H1 (cell line): Measurements from ENCODE around the gene PLEKHH3. TPM values are rescaled to one million over a fixed set of nuclear protein-coding genes. Genes with fewer than 3 reads are reported as not detected.

Source experiments
- CTCF ChIA-PET: fragments of 300-600 bp; sonication (Branson Sonifier 250); formaldehyde crosslinking; loops from one replicate; lab custom pipeline; 2021; ENCODE audit not compliant: partially characterized antibody; lab: Charles Lee
- POLR2A ChIA-PET: fragments of 300-600 bp; sonication (Branson Sonifier 250); formaldehyde crosslinking; loops from one replicate; lab custom pipeline; 2021; ENCODE audit warnings: inconsistent platforms; ENCODE audit not compliant: partially characterized antibody; lab: Charles Lee
- DNase-seq, 2 experiments: peaks; one replicate each; pipeline versions ENCODE4 v3.0.0 to v3.0.0-alpha.2; 2010 to 2022; ENCODE audit warnings: low spot score in 2 of 2, low read depth in 1 of 2, mixed read lengths in 1 of 2
- FAIRE-seq: peaks from 2 replicates; lab custom pipeline; 2011; peaks lifted over from hg19 to GRCh38; lab: Jason Lieb, UNC
- H2AFZ ChIP-seq: 2 replicates; pipeline ENCODE4 v1.8.1; 2012; ENCODE audit warnings: low read length, inconsistent platforms
- H2AK5ac ChIP-seq: 2 replicates; pipeline ENCODE4 v1.6.1; 2013; ENCODE audit warnings: low read depth, low read length
- H2BK120ac ChIP-seq: replicated peaks from 2 replicates; pipeline ENCODE3; 2013; ENCODE audit warnings: low read depth, low read length, inconsistent platforms
- H2BK12ac ChIP-seq: 2 replicates; pipeline ENCODE4 v1.6.1; 2013; ENCODE audit warnings: low read depth, low read length
- H2BK15ac ChIP-seq: 2 replicates; pipeline ENCODE4 v1.6.1; 2013; ENCODE audit warnings: low read length
- H2BK20ac ChIP-seq: 2 replicates; pipeline ENCODE4 v1.6.1; 2013; ENCODE audit warnings: low read length
- H2BK5ac ChIP-seq: 2 replicates; pipeline ENCODE4 v1.6.1; 2013; ENCODE audit warnings: low read depth, low read length
- H3K14ac ChIP-seq: 2 replicates; pipeline ENCODE4 v1.6.1; 2013; ENCODE audit warnings: inconsistent platforms; ENCODE audit not compliant: insufficient read length
- H3K18ac ChIP-seq: 2 replicates; pipeline ENCODE4 v1.6.1; 2013; ENCODE audit warnings: low read length; ENCODE audit errors: extremely low read depth
- H3K23ac ChIP-seq: 2 replicates; pipeline ENCODE4 v1.6.1; 2013; ENCODE audit warnings: inconsistent platforms; ENCODE audit not compliant: insufficient read length
- H3K23me2 ChIP-seq: 2 replicates; pipeline ENCODE4 v1.6.1; 2013; ENCODE audit warnings: low read depth, low read length
- H3K27ac ChIP-seq: 2 replicates; pipeline ENCODE4 v1.6.1; 2011; ENCODE audit warnings: low read depth, low read length, inconsistent platforms
- H3K27me3 ChIP-seq, 4 experiments: replicated peaks in 1 of 4; 1 replicate in 1 of 4; 2 replicates in 3 of 4; pipeline versions ENCODE4 v1.6.1 to v1.8.1; 2011 to 2013; ENCODE audit warnings: low read length in 3 of 4, mild to moderate bottlenecking in 3 of 4, inconsistent platforms in 2 of 4, mixed read lengths in 2 of 4, moderate library complexity in 1 of 4; ENCODE audit not compliant: control insufficient read depth in 3 of 4, insufficient read depth in 3 of 4; ENCODE audit errors: extremely low read depth in 1 of 4
- H3K36me3 ChIP-seq, 4 experiments: 2 replicates each; pipeline versions ENCODE4 v1.6.1 to v1.8.1; 2011 to 2013; ENCODE audit warnings: mild to moderate bottlenecking in 4 of 4, low read length in 3 of 4, moderate library complexity in 2 of 4, control low read depth in 1 of 4, inconsistent platforms in 1 of 4; ENCODE audit not compliant: insufficient read depth in 4 of 4, control insufficient read depth in 2 of 4
- H3K4ac ChIP-seq: replicated peaks from 2 replicates; pipeline ENCODE3; 2013; ENCODE audit warnings: low read length, low read depth, mixed read lengths, inconsistent platforms; ENCODE audit not compliant: insufficient read length
- H3K4me1 ChIP-seq, 4 experiments: replicated peaks in 1 of 4; 1 replicate in 1 of 4; 2 replicates in 3 of 4; pipeline versions ENCODE4 v1.6.1 to v1.8.1; 2011 to 2013; ENCODE audit warnings: low read length in 3 of 4, inconsistent platforms in 2 of 4, mixed read lengths in 1 of 4; ENCODE audit not compliant: insufficient read depth in 4 of 4, control insufficient read depth in 3 of 4
- H3K4me2 ChIP-seq, 2 experiments: 2 replicates each; pipeline versions ENCODE4 v1.6.1 to v1.8.1; 2011 to 2013; ENCODE audit warnings: low read depth in 2 of 2, low read length in 2 of 2, control low read depth in 1 of 2, inconsistent platforms in 1 of 2, mild to moderate bottlenecking in 1 of 2; ENCODE audit not compliant: insufficient read depth in 1 of 2
- H3K4me3 ChIP-seq, 4 experiments: fragments of 200-600, 300-600 bp in 1 of 4; sonication (generic), shearing (Covaris generic), sonication (Bioruptor Twin) in 1 of 4; 2 replicates each; pipeline versions ENCODE4 v1.5.1 to v1.8.1; 2011 to 2016; ENCODE audit warnings: low read length in 4 of 4, low read depth in 3 of 4, control low read depth in 2 of 4, inconsistent platforms in 2 of 4, mild to moderate bottlenecking in 2 of 4, mixed read lengths in 1 of 4, moderate library complexity in 1 of 4; ENCODE audit not compliant: insufficient read depth in 2 of 4; ENCODE audit errors: extremely low read depth in 1 of 4
- H3K56ac ChIP-seq: replicated peaks from 2 replicates; pipeline ENCODE3; 2013; ENCODE audit warnings: low read depth, mild to moderate bottlenecking, mixed read lengths, low read length, inconsistent platforms; ENCODE audit not compliant: insufficient read length
- H3K79me1 ChIP-seq: 2 replicates; pipeline ENCODE4 v1.6.1; 2013; ENCODE audit warnings: low read depth, low read length, control low read depth
- H3K79me2 ChIP-seq, 2 experiments: 2 replicates each; pipeline versions ENCODE4 v1.6.1 to v1.8.1; 2012 to 2013; ENCODE audit warnings: low read length in 2 of 2, mild to moderate bottlenecking in 2 of 2, inconsistent platforms in 1 of 2; ENCODE audit not compliant: insufficient read depth in 2 of 2, control insufficient read depth in 1 of 2
- H3K9ac ChIP-seq, 4 experiments: replicated peaks in 1 of 4; 1 replicate in 1 of 4; 2 replicates in 3 of 4; pipeline versions ENCODE4 v1.6.1 to v1.8.1; 2011 to 2013; ENCODE audit warnings: low read depth in 3 of 4, low read length in 3 of 4, control low read depth in 2 of 4, mild to moderate bottlenecking in 2 of 4, moderate library complexity in 2 of 4, inconsistent platforms in 1 of 4; ENCODE audit errors: extremely low read depth in 1 of 4
- H3K9me3 ChIP-seq, 2 experiments: 2 replicates each; pipeline versions ENCODE4 v1.6.1 to v1.8.1; 2012 to 2013; ENCODE audit warnings: mild to moderate bottlenecking in 2 of 2, moderate library complexity in 2 of 2, control low read depth in 1 of 2, inconsistent platforms in 1 of 2, low read depth in 1 of 2, low read length in 1 of 2, mixed read lengths in 1 of 2; ENCODE audit not compliant: insufficient read depth in 2 of 2
- H4K20me1 ChIP-seq, 2 experiments: replicated peaks in 1 of 2; 2 replicates each; pipeline versions ENCODE3 to v1.8.1; 2011 to 2013; ENCODE audit warnings: inconsistent platforms in 2 of 2, low read length in 2 of 2, mild to moderate bottlenecking in 1 of 2; ENCODE audit not compliant: insufficient read depth in 2 of 2, control insufficient read depth in 1 of 2
- H4K5ac ChIP-seq: 2 replicates; pipeline ENCODE4 v1.6.1; 2013; ENCODE audit warnings: low read length, low read depth, mixed read lengths, inconsistent platforms; ENCODE audit not compliant: insufficient read length
- H4K8ac ChIP-seq: 2 replicates; pipeline ENCODE4 v1.8.0; 2013; ENCODE audit warnings: mild to moderate bottlenecking, moderate library complexity, low read length, inconsistent platforms; ENCODE audit not compliant: insufficient read depth; ENCODE audit errors: extremely low read depth
- H4K91ac ChIP-seq: replicated peaks from 2 replicates; pipeline ENCODE3; 2013; ENCODE audit warnings: low read length, mixed read lengths, inconsistent platforms; ENCODE audit not compliant: insufficient read length
- ASH2L ChIP-seq: fragments of 200-600, 300-600 bp; sonication (generic); IDR thresholded peaks from one replicate; pipeline ENCODE4 v1.7.1; 2017; ENCODE audit warnings: low read length
- BACH1 ChIP-seq: IDR thresholded peaks from 2 replicates; pipeline ENCODE4 v1.6.1; 2012; ENCODE audit warnings: low read length, improper control_type of control experiment
- CBX5 ChIP-seq: fragments of 300-800, 300-1000 bp; sonication (generic); IDR thresholded peaks from 2 replicates; pipeline ENCODE4 v1.7.1; 2016; ENCODE audit warnings: antibody characterized with exemption, low read length, low read depth
- MAFK ChIP-seq: IDR thresholded peaks from 2 replicates; pipeline ENCODE4 v1.6.1; 2012; ENCODE audit warnings: low read depth, mild to moderate bottlenecking, improper control_type of control experiment, low read length
- PHF8 ChIP-seq: fragments of 200-600 bp; sonication (generic); conservative IDR thresholded peaks from 2 replicates; pipeline ENCODE4 v1.7.1; 2012; ENCODE audit warnings: low read depth, mild to moderate bottlenecking, inconsistent platforms, low read length, moderate library complexity
- POLR2A ChIP-seq, 2 experiments: IDR thresholded peaks; 1 replicate in 1 of 2; 2 replicates in 1 of 2; pipeline ENCODE4 v1.6.1; 2011; ENCODE audit warnings: low read depth in 2 of 2, low read length in 2 of 2, mild to moderate bottlenecking in 2 of 2; ENCODE audit errors: control extremely low read depth in 1 of 2
- POU5F1 ChIP-seq: IDR thresholded peaks from 2 replicates; pipeline ENCODE4 v1.6.1; 2011; ENCODE audit warnings: low read depth, mild to moderate bottlenecking, low read length, moderate library complexity
- RBBP5 ChIP-seq: IDR thresholded peaks from 2 replicates; pipeline ENCODE4 v1.7.1; 2012; ENCODE audit warnings: low read depth, mild to moderate bottlenecking, inconsistent platforms, low read length, moderate library complexity, borderline replicate concordance
- SIRT6 ChIP-seq: IDR thresholded peaks from one replicate; pipeline ENCODE4 v1.7.1; 2012; ENCODE audit warnings: low read length, inconsistent platforms
- SIX5 ChIP-seq: IDR thresholded peaks from 2 replicates; pipeline ENCODE4 v1.6.1; 2011; ENCODE audit warnings: mild to moderate bottlenecking, low read depth, low read length
- SUZ12 ChIP-seq: fragments of 200-600 bp; sonication (generic); IDR thresholded peaks from 2 replicates; pipeline ENCODE4 v1.6.1; 2012; ENCODE audit warnings: mild to moderate bottlenecking, inconsistent platforms, low read length, moderate library complexity, mixed read lengths
- TBP ChIP-seq: IDR thresholded peaks from 2 replicates; pipeline ENCODE4 v1.6.1; 2011; ENCODE audit warnings: low read depth, low read length, improper control_type of control experiment
- WGBS, 2 experiments: shearing (Covaris generic) in 1 of 2; methylation state at CpG; one replicate each; pipeline versions ENCODE4 v1.1.6 to v1.1.7; 2013 to 2015; ENCODE audit warnings: low lambda C conversion rate in 2 of 2, mixed read lengths in 2 of 2, inconsistent platforms in 1 of 2, low coverage in 1 of 2, missing lambda C conversion rate in 1 of 2; ENCODE audit not compliant: insufficient replicate concordance in 2 of 2, insufficient coverage in 1 of 2, insufficient read length in 1 of 2; ENCODE audit errors: extremely low coverage in 1 of 2, missing lambda C conversion rate in 1 of 2; 5-methylcytosine and 5-hydroxymethylcytosine counted together
- polyA plus RNA-seq, 7 experiments: library from polyadenylated mRNA; depleted of rRNA in 3 of 7; stranded (reverse) in 5 of 7; unstranded in 2 of 7; fragments of >200 nt in 5 of 7; fragments of 200-250 nt in 2 of 7; gene quantifications; 1 replicate in 5 of 7; 2 replicates in 1 of 7; 4 replicates in 1 of 7; pipeline versions ENCODE4 v1.2.1 to v1.2.3, GENCODE V29; 2011 to 2013; ENCODE audit warnings: missing spikeins in 2 of 7, mixed read lengths in 2 of 7
- total RNA-seq: library from RNA; stranded (reverse); fragmentation: NEBNext Ultra II Directional; extraction: Animal tissue kit (Norgen Biotek cat#: 25700); gene quantifications from 2 replicates; pipeline ENCODE4 v1.2.1, GENCODE V29; 2021
- TF ChIP-seq, protein P1 (sequence below): IDR thresholded peaks from 2 replicates; pipeline ENCODE4 v1.6.1; 2012; ENCODE audit warnings: inconsistent platforms
- TF ChIP-seq, protein P2 (sequence below): IDR thresholded peaks from 2 replicates; pipeline ENCODE4 v1.6.1; 2012; ENCODE audit warnings: inconsistent platforms

PLEKHH3 gene
- total and polyA plus RNA-seq, 2 of the 8 experiments (the other 6 are each of a cell fraction or from before 2014, with no cell fraction given): 11.1 to 13.5 TPM

GRCh38 chr17:42709561-42709960 lies 32.8 kb upstream of the PLEKHH3 start:
- Histone ChIP-seq H3K4ac (no peak overlapping the region), H2BK20ac (no peak overlapping the region), H4K20me1 (no peaks in the 10 kb centered on the region), H3K27me3 (no peaks in the 10 kb centered on the region), H2BK5ac (no peak overlapping the region), H3K79me2 (no peaks in the 10 kb centered on the region), H3K23ac (no peak overlapping the region), H2BK12ac (no peak overlapping the region), H3K9ac (no peak overlapping the region), H3K9me3 (no peaks in the 10 kb centered on the region), H2AFZ (no peak overlapping the region), H4K91ac (no peak overlapping the region), H3K4me2 (no peak overlapping the region), H2BK120ac (no peak overlapping the region), H3K56ac (no peak overlapping the region), H3K27ac (no peak overlapping the region), H3K4me1 (no peaks in the 10 kb centered on the region), H3K79me1 (no peaks in the 10 kb centered on the region), H3K4me3 (no peak overlapping the region), H4K5ac (no peak overlapping the region), H3K18ac (no peak overlapping the region), H2AK5ac (no peak overlapping the region), H3K23me2 (no peaks in the 10 kb centered on the region), H2BK15ac (no peak overlapping the region), H3K14ac (no peak overlapping the region), H3K36me3 (peaks cover 6 to 70% (median 38%) of the 10 kb centered on the region in 4 experiments; a peak in 7 of 8 replicates), H4K8ac (no peak overlapping the region)
- CTCF ChIA-PET: interaction anchor here (1.0 to 3.9 kb wide), 7 partner anchors 8 to 131 kb away, joined by 3 to 10 read pairs (median 4); no protein-coding TSS in a partner anchor
- POLR2A ChIA-PET: interaction anchor here (0.7 to 2.0 kb wide), 2 partner anchors 9 to 71 kb away, joined by 3 to 6 read pairs; no protein-coding TSS in a partner anchor
- FAIRE-seq: no peak
- DNase-seq: no peak
- no peak for TF ChIP-seq CBX5
- no peak for TF ChIP-seq RBBP5
- TF ChIP-seq, protein P1, sequence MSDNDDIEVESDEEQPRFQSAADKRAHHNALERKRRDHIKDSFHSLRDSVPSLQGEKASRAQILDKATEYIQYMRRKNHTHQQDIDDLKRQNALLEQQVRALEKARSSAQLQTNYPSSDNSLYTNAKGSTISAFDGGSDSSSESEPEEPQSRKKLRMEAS: no peak
- TF ChIP-seq SIRT6: no peak
- no peak for TF ChIP-seq PHF8
- TF ChIP-seq BACH1: no peak
- TF ChIP-seq POU5F1: no peak
- TF ChIP-seq, protein P2, sequence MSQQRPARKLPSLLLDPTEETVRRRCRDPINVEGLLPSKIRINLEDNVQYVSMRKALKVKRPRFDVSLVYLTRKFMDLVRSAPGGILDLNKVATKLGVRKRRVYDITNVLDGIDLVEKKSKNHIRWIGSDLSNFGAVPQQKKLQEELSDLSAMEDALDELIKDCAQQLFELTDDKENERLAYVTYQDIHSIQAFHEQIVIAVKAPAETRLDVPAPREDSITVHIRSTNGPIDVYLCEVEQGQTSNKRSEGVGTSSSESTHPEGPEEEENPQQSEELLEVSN: no peak
- no peak for TF ChIP-seq POLR2A (IDR thresholded peaks at IDR 0.05; ENCODE audit: control extremely low read depth in 1 of 2, low read depth in 2 of 2, low read length in 2 of 2)
- no peak for TF ChIP-seq MAFK
- TF ChIP-seq TBP: no peak
- TF ChIP-seq ASH2L: no peak
- TF ChIP-seq SIX5: no peak
- TF ChIP-seq SUZ12: no peak
- 87% methylated on average over 2 of the region's 2 CpGs; no CpG with 5 or more reads in 1 of the 2 experiments for WGBS, 2 experiments
